IMR-90 (cell line): Measurements from ENCODE around the gene POLR2C. TPM values are rescaled to one million over a fixed set of nuclear protein-coding genes. Genes with fewer than 3 reads are reported as not detected.
A peak's percentile ranks its signal among the peaks of the same experiment; 100 is the strongest.

Source experiments
- ATAC-seq: fragments of 200-7000 bp; cut with Tn5 transposase; 2 replicates; pipeline ENCODE4 v1.9.1; 2020; ENCODE audit warnings: low read depth, mild to moderate bottlenecking, moderate library complexity
- BruUV-seq: library from RNA; stranded (reverse); fragments of 400-500 nt; replicated peaks from 2 replicates; lab custom pipeline; 2021; lab: Mats Ljungman, UMichigan
- CTCF ChIA-PET: fragments of 300-600 bp; formaldehyde crosslinking; extraction: SDS; loops from one replicate; lab custom pipeline; 2021; ENCODE audit warnings: antibody characterized with exemption; lab: Yijun Ruan, JAX
- POLR2A ChIA-PET: fragments of 300-600 bp; sonication (Branson Sonifier 250); formaldehyde crosslinking; loops from one replicate; lab custom pipeline; 2022; ENCODE audit warnings: antibody characterized with exemption; ENCODE audit not compliant: unreplicated experiment; lab: Charles Lee
- DNase-seq: peaks from one replicate; pipeline ENCODE4 v3.0.0; 2013
- H2AFZ ChIP-seq: replicated peaks from 2 replicates; pipeline ENCODE3; 2013; ENCODE audit warnings: low read length, mild to moderate bottlenecking; ENCODE audit not compliant: poor library complexity
- H2AK5ac ChIP-seq: 2 replicates; pipeline ENCODE4 v1.6.1; 2013; ENCODE audit warnings: low read depth, low read length, inconsistent platforms
- H2AK9ac ChIP-seq: replicated peaks from 2 replicates; pipeline ENCODE3; 2013; ENCODE audit warnings: mild to moderate bottlenecking, low read depth, low read length, moderate library complexity; ENCODE audit not compliant: poor library complexity
- H2BK120ac ChIP-seq: 2 replicates; pipeline ENCODE4 v1.6.1; 2013; ENCODE audit warnings: low read depth, low read length, inconsistent platforms
- H2BK15ac ChIP-seq: 3 replicates; pipeline ENCODE4 v1.6.1; 2013; ENCODE audit warnings: low read depth, low read length, inconsistent platforms
- H2BK20ac ChIP-seq: 2 replicates; pipeline ENCODE4 v1.6.1; 2013; ENCODE audit warnings: low read depth, mild to moderate bottlenecking, inconsistent platforms, low read length, moderate library complexity
- H2BK5ac ChIP-seq: 2 replicates; pipeline ENCODE4 v1.6.1; 2013; ENCODE audit warnings: mild to moderate bottlenecking, low read depth, low read length, inconsistent platforms; ENCODE audit not compliant: poor library complexity, severe bottlenecking
- H3K14ac ChIP-seq: replicated peaks from 2 replicates; pipeline ENCODE4 v1.6.1; 2013; ENCODE audit warnings: low read depth, low read length, inconsistent platforms
- H3K18ac ChIP-seq: 2 replicates; pipeline ENCODE4 v1.6.1; 2013; ENCODE audit warnings: low read depth, low read length, control low read depth
- H3K23ac ChIP-seq: 2 replicates; pipeline ENCODE4 v1.6.1; 2013; ENCODE audit warnings: low read depth, low read length, inconsistent platforms
- H3K27ac ChIP-seq: 2 replicates; pipeline ENCODE4 v1.5.1; 2013; ENCODE audit warnings: mild to moderate bottlenecking, control low read depth, low read length; ENCODE audit not compliant: insufficient read depth
- H3K27me3 ChIP-seq: 2 replicates; pipeline ENCODE4 v1.6.1; 2013; ENCODE audit warnings: low read length; ENCODE audit not compliant: control insufficient read depth, insufficient read depth
- H3K36me3 ChIP-seq: 2 replicates; pipeline ENCODE4 v1.6.1; 2013; ENCODE audit warnings: low read length, mixed read lengths; ENCODE audit not compliant: control insufficient read depth, insufficient read depth
- H3K4ac ChIP-seq: 2 replicates; pipeline ENCODE4 v1.6.1; 2013; ENCODE audit warnings: low read depth, low read length, inconsistent platforms
- H3K4me1 ChIP-seq: 2 replicates; pipeline ENCODE4 v1.6.1; 2013; ENCODE audit warnings: low read length, mixed read lengths; ENCODE audit not compliant: control insufficient read depth, insufficient read depth
- H3K4me2 ChIP-seq: 2 replicates; pipeline ENCODE4 v1.6.1; 2013; ENCODE audit warnings: low read depth, mild to moderate bottlenecking, control low read depth, low read length, moderate library complexity
- H3K4me3 ChIP-seq: 2 replicates; pipeline ENCODE4 v1.5.1; 2013; ENCODE audit warnings: low read depth, mild to moderate bottlenecking, control low read depth, low read length, moderate library complexity; ENCODE audit not compliant: insufficient read depth
- H3K56ac ChIP-seq: 2 replicates; pipeline ENCODE4 v1.6.1; 2013; ENCODE audit warnings: low read length, inconsistent platforms; ENCODE audit not compliant: insufficient read depth; ENCODE audit errors: extremely low read depth
- H3K79me1 ChIP-seq, 2 experiments: 2 replicates each; pipeline ENCODE4 v1.6.1; 2013; ENCODE audit warnings: low read length in 2 of 2, inconsistent platforms in 1 of 2, low read depth in 1 of 2
- H3K9ac ChIP-seq: 2 replicates; pipeline ENCODE4 v1.6.1; 2013; ENCODE audit warnings: low read depth, low read length, control low read depth
- H3K9me1 ChIP-seq: 2 replicates; pipeline ENCODE4 v1.6.1; 2013; ENCODE audit warnings: low read length, inconsistent platforms; ENCODE audit not compliant: insufficient read depth
- H3K9me3 ChIP-seq: 2 replicates; pipeline ENCODE4 v1.6.1; 2013; ENCODE audit warnings: low read length; ENCODE audit not compliant: control insufficient read depth, insufficient read depth
- H4K20me1 ChIP-seq: 2 replicates; pipeline ENCODE4 v1.6.1; 2013; ENCODE audit warnings: low read length, inconsistent platforms; ENCODE audit not compliant: insufficient read depth
- H4K5ac ChIP-seq: 2 replicates; pipeline ENCODE4 v1.6.1; 2013; ENCODE audit warnings: mild to moderate bottlenecking, low read depth, low read length, control low read depth
- H4K8ac ChIP-seq, 2 experiments: 2 replicates each; pipeline ENCODE4 v1.6.1; 2013; ENCODE audit warnings: low read depth in 2 of 2, low read length in 2 of 2, control low read depth in 1 of 2, inconsistent platforms in 1 of 2
- H4K91ac ChIP-seq: 2 replicates; pipeline ENCODE4 v1.6.1; 2013; ENCODE audit warnings: low read depth, low read length, inconsistent platforms; ENCODE audit not compliant: insufficient read depth
- BHLHE40 ChIP-seq: fragments of 150-350 bp; IDR thresholded peaks from 2 replicates; pipeline ENCODE4 v1.6.1; 2016; ENCODE audit warnings: mild to moderate bottlenecking, low read depth, low read length
- CEBPB ChIP-seq: IDR thresholded peaks from 2 replicates; pipeline ENCODE4 v1.6.1; 2012; ENCODE audit warnings: low read depth, low read length, improper control_type of control experiment
- CHD1 ChIP-seq: IDR thresholded peaks from 2 replicates; pipeline ENCODE4 v1.6.1; 2012; ENCODE audit warnings: low read depth, low read length, improper control_type of control experiment
- MAFK ChIP-seq: IDR thresholded peaks from 2 replicates; pipeline ENCODE4 v1.6.1; 2012; ENCODE audit warnings: low read depth, low read length, improper control_type of control experiment
- MAZ ChIP-seq: IDR thresholded peaks from 2 replicates; pipeline ENCODE4 v1.6.1; 2012; ENCODE audit warnings: low read depth, mild to moderate bottlenecking, low read length, improper control_type of control experiment, moderate library complexity, borderline replicate concordance
- NFE2L2 ChIP-seq: fragments of 150-350 bp; IDR thresholded peaks from 2 replicates; pipeline ENCODE4 v1.6.1; 2016; ENCODE audit warnings: low read depth, mild to moderate bottlenecking, low read length
- USF2 ChIP-seq: fragments of 150-350 bp; IDR thresholded peaks from 2 replicates; pipeline ENCODE4 v1.6.1; 2017; ENCODE audit warnings: mild to moderate bottlenecking, antibody characterized with exemption, low read length, low read depth
- WGBS, 2 experiments: methylation state at CpG; one replicate each; pipeline versions ENCODE4 v1.1.5 to v1.1.7; 2013; ENCODE audit warnings: missing lambda C conversion rate in 2 of 2; ENCODE audit not compliant: insufficient read length in 1 of 2; ENCODE audit errors: extremely low coverage in 2 of 2; 5-methylcytosine and 5-hydroxymethylcytosine counted together
- dilution Hi-C: fragments of 300-500 bp; cut with HindIII; formaldehyde crosslinking; loops from one replicate; pipeline ENCODE4 v1.14.3; 2018; ENCODE audit warnings: low sequenced_read_pairs; ENCODE audit not compliant: unreplicated experiment
- in situ Hi-C: fragments of 300-500 bp; cut with MboI; formaldehyde crosslinking; loops from 3 replicates; pipeline ENCODE4 v1.14.3; 2019; ENCODE audit warnings: low sequenced_read_pairs, inconsistent platforms, mixed read lengths
- intact Hi-C: fragments of 100-400 bp; cut with micrococcal nuclease; formaldehyde crosslinking; loops from 2 replicates; pipeline ENCODE4 v1.10.0; 2022
- polyA plus RNA-seq, 3 experiments: library from polyadenylated mRNA; depleted of rRNA; stranded (reverse); fragments of >200 nt; gene quantifications; 2 replicates each; pipeline ENCODE4 v1.2.3, GENCODE V29; 2012; ENCODE audit warnings: low replicate concordance in 1 of 3
- total RNA-seq: library from RNA; depleted of rRNA; stranded (reverse); fragments of >200 nt; gene quantifications from 2 replicates; pipeline ENCODE4 v1.2.3, GENCODE V29; 2012

POLR2C gene
- total and polyA plus RNA-seq, 2 of the 4 experiments (the other 2 are of a cell fraction): 137 to 340 TPM

GRCh38 chr16:57462978-57463362 is 491 bp downstream of the POLR2C start:
- intact Hi-C loops (loop anchor here (1.0 kb wide), 1 partner anchor 56 kb away; no protein-coding TSS in a partner anchor), dilution Hi-C loops (no loop called here), in situ Hi-C loops (no loop called here)
- Histone ChIP-seq H3K9ac (peak overlapping the region; percentile 98), H3K56ac (peak overlapping the region; percentile 54), H3K36me3 (peaks cover 39% of the 10 kb centered on the region), H4K20me1 (peaks cover 9% of the 10 kb centered on the region; the same call in 1 of the 2 replicates), H4K91ac (peak overlapping the region; percentile 23; the same call in 1 of the 2 replicates), H3K27me3 (no peaks in the 10 kb centered on the region), H2BK5ac (peak overlapping the region; percentile 4), H3K4me3 (peak overlapping the region; percentile 81), H3K4ac (peak overlapping the region; percentile 78), H3K4me2 (peak overlapping the region; percentile 99), H3K27ac (peak overlapping the region; percentile 64), H3K9me1 (no peaks in the 10 kb centered on the region), H3K4me1 (peaks cover 4% of the 10 kb centered on the region), H3K9me3 (no peaks in the 10 kb centered on the region), H2BK20ac (no peak overlapping the region), H3K79me1 (peaks cover 13 to 39% of the 10 kb centered on the region in 2 experiments), H3K14ac (peak overlapping the region; percentile 12), H3K23ac (peak overlapping the region; percentile 67; the same call in 1 of the 2 replicates), H4K8ac (peak overlapping the region; percentile 54 to 88; a peak in 2 of 4 replicates), H2BK120ac (no peak overlapping the region), H2AK9ac (peak overlapping the region; percentile 93), H2BK15ac (no peak overlapping the region), H2AK5ac (peak overlapping the region; percentile 76; the same call in 1 of the 2 replicates), H3K18ac (no peak overlapping the region), H2AFZ (peak overlapping the region; percentile 95), H4K5ac (peak overlapping the region; percentile 44)
- POLR2A ChIA-PET: no interaction called here
- no CpG with 5 or more reads among the region's 16 CpGs for WGBS, 2 experiments
- no peak for DNase-seq
- TF ChIP-seq NFE2L2 (no peak), USF2 (no peak), MAFK (no peak), BHLHE40 (no peak), CHD1 (no peak), MAZ (no peak), CEBPB (no peak)
- CTCF ChIA-PET: interaction anchor here (0.5 to 1.2 kb wide), 5 partner anchors 10 to 168 kb away, joined by 3 to 6 read pairs (median 4); partner anchors contain the start of gene DOK4
- no TSS peak for BruUV-seq
- ATAC-seq: peak; percentile 48
